Trophoblast cell (in vitro differentiated cells and primary cell): ENCODE measurements around the gene MORN1.

Source experiments
- DNase-seq, 2 donors: peaks; one replicate each; pipeline ENCODE4 v3.0.0-alpha.2; 2016
- H2AFZ ChIP-seq: 2 replicates; pipeline ENCODE4 v1.6.1; 2013; ENCODE audit warnings: low read length, moderate library complexity, mild to moderate bottlenecking; ENCODE audit not compliant: insufficient read depth, poor library complexity
- H2AK5ac ChIP-seq: 2 replicates; pipeline ENCODE4 v1.6.1; 2013; ENCODE audit warnings: mild to moderate bottlenecking, low read length
- H2BK120ac ChIP-seq: 2 replicates; pipeline ENCODE4 v1.6.1; 2013; ENCODE audit warnings: low read length, mild to moderate bottlenecking, moderate library complexity; ENCODE audit not compliant: insufficient read depth, poor library complexity
- H2BK12ac ChIP-seq: 2 replicates; pipeline ENCODE4 v1.6.1; 2013; ENCODE audit warnings: mild to moderate bottlenecking, low read length, moderate library complexity
- H2BK5ac ChIP-seq: 2 replicates; pipeline ENCODE4 v1.6.1; 2013; ENCODE audit warnings: low read length, low read depth, moderate library complexity, mild to moderate bottlenecking; ENCODE audit not compliant: poor library complexity
- H3K14ac ChIP-seq: 2 replicates; pipeline ENCODE4 v1.6.1; 2013; ENCODE audit warnings: mild to moderate bottlenecking, low read length
- H3K18ac ChIP-seq: 2 replicates; pipeline ENCODE4 v1.6.1; 2013; ENCODE audit warnings: mild to moderate bottlenecking, low read length
- H3K23ac ChIP-seq: 2 replicates; pipeline ENCODE4 v1.6.1; 2013; ENCODE audit warnings: low read length
- H3K27ac ChIP-seq: 2 replicates; pipeline ENCODE4 v1.5.1; 2013; ENCODE audit warnings: low read depth, mild to moderate bottlenecking, inconsistent platforms, low read length, moderate library complexity
- H3K27me3 ChIP-seq: 2 replicates; pipeline ENCODE4 v1.6.1; 2013; ENCODE audit warnings: inconsistent platforms, mild to moderate bottlenecking, low read length, moderate library complexity; ENCODE audit not compliant: insufficient read depth
- H3K36me3 ChIP-seq, 2 experiments: 1 replicate in 1 of 2; 2 replicates in 1 of 2; pipeline ENCODE4 v1.6.1; 2013; ENCODE audit warnings: low read length in 2 of 2, mild to moderate bottlenecking in 2 of 2, moderate library complexity in 1 of 2; ENCODE audit not compliant: insufficient read depth in 2 of 2, control insufficient read depth in 1 of 2
- H3K4ac ChIP-seq: 2 replicates; pipeline ENCODE4 v1.6.1; 2013; ENCODE audit warnings: low read depth, mild to moderate bottlenecking, low read length, moderate library complexity
- H3K4me1 ChIP-seq, 2 experiments: 1 replicate in 1 of 2; 2 replicates in 1 of 2; pipeline ENCODE4 v1.6.1; 2013; ENCODE audit warnings: low read length in 2 of 2, mild to moderate bottlenecking in 2 of 2, moderate library complexity in 1 of 2; ENCODE audit not compliant: insufficient read depth in 2 of 2, control insufficient read depth in 1 of 2
- H3K4me2 ChIP-seq: 2 replicates; pipeline ENCODE4 v1.6.1; 2013; ENCODE audit warnings: inconsistent platforms, mild to moderate bottlenecking, low read length, moderate library complexity
- H3K4me3 ChIP-seq: 2 replicates; pipeline ENCODE4 v1.5.1; 2013; ENCODE audit warnings: mild to moderate bottlenecking, low read depth, low read length, inconsistent platforms
- H3K79me1 ChIP-seq: one replicate; pipeline ENCODE4 v1.6.1; 2013; ENCODE audit warnings: low read length
- H3K79me2 ChIP-seq: 2 replicates; pipeline ENCODE4 v1.6.1; 2013; ENCODE audit warnings: low read length, mild to moderate bottlenecking; ENCODE audit not compliant: control insufficient read depth, insufficient read depth, poor library complexity
- H3K9ac ChIP-seq: 2 replicates; pipeline ENCODE4 v1.6.1; 2013; ENCODE audit warnings: mild to moderate bottlenecking, low read length
- H3K9me3 ChIP-seq: 2 replicates; pipeline ENCODE4 v1.6.1; 2013; ENCODE audit warnings: low read depth, mild to moderate bottlenecking, control low read depth, inconsistent platforms, low read length; ENCODE audit not compliant: insufficient read depth
- H4K12ac ChIP-seq: 2 replicates; pipeline ENCODE4 v1.6.1; 2013; ENCODE audit warnings: low read depth, mild to moderate bottlenecking, low read length, moderate library complexity
- H4K8ac ChIP-seq: 2 replicates; pipeline ENCODE4 v1.6.1; 2013; ENCODE audit warnings: low read depth, mild to moderate bottlenecking, low read length, moderate library complexity
- H4K91ac ChIP-seq: one replicate; pipeline ENCODE4 v1.6.1; 2013; ENCODE audit warnings: low read depth, mild to moderate bottlenecking, low read length, moderate library complexity
- WGBS: extraction: QIAGEN DNeasy Blood & Tissue Kit; methylation state at CpG from one replicate; pipeline ENCODE4 v1.1.7; 2013; ENCODE audit warnings: missing lambda C conversion rate; ENCODE audit not compliant: insufficient read length, insufficient coverage; ENCODE audit errors: extremely low coverage; 5-methylcytosine and 5-hydroxymethylcytosine counted together

The MORN1 gene

GRCh38 chr1:2283371-2283990 lies 107.9 kb downstream of the MORN1 start:
- Histone ChIP-seq H3K27ac (no peak overlapping the region), H4K91ac (no peak overlapping the region), H3K4me2 (no peak overlapping the region), H3K14ac (no peak overlapping the region), H2AFZ (no peak overlapping the region), H2BK12ac (no peak overlapping the region), H4K12ac (no peak overlapping the region), H3K4me3 (no peak overlapping the region), H3K36me3 (peaks cover 9 to 11% of the 10 kb centered on the region in 2 experiments), H3K79me2 (peaks cover 24% of the 10 kb centered on the region), H2AK5ac (no peak overlapping the region), H3K18ac (no peak overlapping the region), H3K4me1 (peaks cover 21 to 25% of the 10 kb centered on the region in 2 experiments), H3K27me3 (no peaks in the 10 kb centered on the region), H3K23ac (no peak overlapping the region), H2BK120ac (no peak overlapping the region), H2BK5ac (no peak overlapping the region), H3K9me3 (peaks cover 3% of the 10 kb centered on the region), H3K79me1 (peaks cover 11% of the 10 kb centered on the region), H3K9ac (no peak overlapping the region), H4K8ac (no peak overlapping the region), H3K4ac (peak overlapping the region; percentile 1)
- DNase-seq, result no peak
- WGBS, result no CpG with 5 or more reads among the region's 21 CpGs

DNA sequence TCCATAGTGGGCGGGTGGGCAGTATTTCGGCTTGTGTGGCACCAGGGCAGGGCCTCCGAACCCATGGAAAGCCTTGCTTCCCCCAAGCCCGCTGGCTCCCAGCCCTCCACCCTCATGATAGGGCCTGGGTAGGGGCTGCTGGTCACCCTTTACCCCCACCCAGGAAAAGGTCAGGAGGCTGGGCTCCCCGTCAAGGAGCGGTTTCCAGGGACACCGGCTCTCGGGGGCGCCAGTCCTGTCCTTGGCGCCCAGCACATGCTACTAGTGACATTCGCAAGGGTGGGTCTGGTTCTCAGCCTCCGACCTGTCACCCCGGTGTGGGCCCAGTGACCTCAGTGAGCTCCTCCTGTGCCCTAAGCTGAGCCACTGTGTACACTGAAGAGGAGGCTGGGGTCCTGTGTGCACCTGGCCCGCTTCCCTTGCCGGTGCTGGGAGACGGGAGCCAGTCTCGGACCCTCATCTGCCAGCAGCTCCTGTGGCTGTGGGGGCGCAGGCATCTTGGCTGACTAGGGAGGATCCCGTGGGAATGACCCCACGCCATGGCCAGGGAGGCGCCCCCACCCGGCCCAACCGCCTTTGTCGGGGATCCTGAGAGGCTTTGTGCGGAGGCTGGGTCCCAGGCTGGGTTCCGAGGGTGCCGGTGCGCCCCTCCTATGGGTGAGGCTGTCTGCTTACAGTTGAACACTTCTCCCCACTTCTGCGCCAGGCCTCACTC lies 108.6 kb downstream of the MORN1 start:
- Histone ChIP-seq H4K12ac (no peak overlapping the region), H3K9ac (no peak overlapping the region), H3K9me3 (peaks cover 4% of the 10 kb centered on the region), H2BK5ac (no peak overlapping the region), H4K91ac (no peak overlapping the region), H3K79me1 (peaks cover 14% of the 10 kb centered on the region), H3K36me3 (peaks cover 11% of the 10 kb centered on the region in 2 experiments), H3K23ac (no peak overlapping the region), H3K27ac (no peak overlapping the region), H4K8ac (no peak overlapping the region), H3K4me3 (no peak overlapping the region), H3K14ac (no peak overlapping the region), H3K18ac (no peak overlapping the region), H3K4ac (no peak overlapping the region), H3K79me2 (peaks cover 25% of the 10 kb centered on the region), H2BK120ac (no peak overlapping the region), H3K27me3 (no peaks in the 10 kb centered on the region), H3K4me1 (peaks cover 29 to 30% of the 10 kb centered on the region in 2 experiments), H2AK5ac (no peak overlapping the region), H3K4me2 (no peak overlapping the region), H2BK12ac (no peak overlapping the region), H2AFZ (no peak overlapping the region)
- no CpG with 5 or more reads among the region's 29 CpGs for WGBS
- no peak for DNase-seq

DNA sequence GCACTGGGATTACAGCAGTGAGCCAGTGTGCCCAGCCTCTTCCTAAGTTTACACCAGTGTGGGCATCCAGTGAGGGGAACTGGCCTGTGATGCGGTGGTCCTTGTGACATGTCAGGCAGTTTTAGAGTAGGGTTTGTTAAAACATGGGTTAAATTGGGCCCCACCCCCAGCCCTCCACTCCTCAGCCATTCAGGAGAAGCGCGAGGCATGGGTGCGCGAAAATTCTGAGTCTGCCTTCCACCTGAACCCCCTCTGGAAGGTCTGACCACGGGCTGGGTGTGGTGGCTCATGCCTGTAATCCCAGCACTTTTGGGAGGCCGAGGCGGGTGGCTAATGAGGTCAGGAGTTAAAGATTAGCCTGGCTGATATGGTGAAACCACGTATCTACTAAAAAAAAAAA lies 111.5 kb downstream of the MORN1 start:
- peak overlapping the region; percentile 63 for H4K12ac ChIP-seq
- peak overlapping the region; percentile 33 for H3K4me2 ChIP-seq
- peak overlapping the region; percentile 30 for H2AFZ ChIP-seq
- no peaks in the 10 kb centered on the region for H3K27me3 ChIP-seq
- peak overlapping the region; percentile 79 for H3K18ac ChIP-seq
- H2BK12ac ChIP-seq, result peak overlapping the region; percentile 83
- peaks cover 26% of the 10 kb centered on the region for H3K79me2 ChIP-seq
- peak overlapping the region; percentile 83 for H2AK5ac ChIP-seq
- H3K27ac ChIP-seq, result peak overlapping the region; percentile 36
- H2BK120ac ChIP-seq, result peak overlapping the region; percentile 89
- peaks cover 38 to 43% of the 10 kb centered on the region in 2 experiments for H3K4me1 ChIP-seq
- peak overlapping the region; percentile 65 for H3K4ac ChIP-seq
- H3K14ac ChIP-seq, result peak overlapping the region; percentile 81
- peak overlapping the region; percentile 78 for H2BK5ac ChIP-seq
- H3K4me3 ChIP-seq, result no peak overlapping the region
- no peak overlapping the region for H3K23ac ChIP-seq
- H3K79me1 ChIP-seq, result peaks cover 14% of the 10 kb centered on the region
- H4K91ac ChIP-seq, result peak overlapping the region; percentile 66
- H3K9me3 ChIP-seq, result peaks cover 5% of the 10 kb centered on the region
- WGBS, result no CpG with 5 or more reads among the region's 9 CpGs
- peaks cover 11 to 14% of the 10 kb centered on the region in 2 experiments for H3K36me3 ChIP-seq
- no peak for DNase-seq
- H4K8ac ChIP-seq, result peak overlapping the region; percentile 63
- no peak overlapping the region for H3K9ac ChIP-seq

DNA sequence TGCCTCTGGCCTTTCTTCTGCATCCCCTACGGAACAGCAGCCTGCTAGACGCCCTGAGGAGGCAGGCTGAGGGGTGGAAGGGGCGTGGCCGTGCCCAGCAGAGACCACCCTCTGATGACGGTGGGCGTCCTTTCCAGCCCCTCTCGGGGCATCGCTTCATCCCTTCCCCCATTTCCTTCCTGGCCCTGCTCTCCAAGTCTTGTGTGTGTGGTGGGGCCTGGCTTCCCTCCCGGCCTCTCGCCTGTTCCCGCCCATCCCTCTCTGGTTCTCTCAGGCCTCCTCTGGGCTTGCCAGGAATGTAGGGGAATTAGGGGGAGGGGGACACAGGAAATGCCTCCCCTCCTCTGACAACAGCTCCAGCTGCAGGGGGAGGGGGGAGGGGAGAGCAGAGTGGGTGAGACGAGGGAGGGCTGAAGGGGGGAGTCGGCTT lies 112.1 kb downstream of the MORN1 start:
- Histone ChIP-seq H3K9me3 (peaks cover 5% of the 10 kb centered on the region), H4K12ac (no peak overlapping the region), H3K27ac (peak overlapping the region; percentile 46), H2AFZ (peak overlapping the region; percentile 12), H3K14ac (peak overlapping the region; percentile 67), H3K79me2 (peaks cover 22% of the 10 kb centered on the region), H3K4me3 (no peak overlapping the region), H2BK120ac (peak overlapping the region; percentile 39), H2BK12ac (peak overlapping the region; percentile 83), H4K8ac (no peak overlapping the region), H3K4me2 (peak overlapping the region; percentile 10), H3K18ac (peak overlapping the region; percentile 76), H3K9ac (no peak overlapping the region), H3K27me3 (no peaks in the 10 kb centered on the region), H2AK5ac (peak overlapping the region; percentile 33), H3K79me1 (peaks cover 14% of the 10 kb centered on the region), H3K4ac (peak overlapping the region; percentile 66), H2BK5ac (peak overlapping the region; percentile 51), H3K4me1 (peaks cover 41 to 49% of the 10 kb centered on the region in 2 experiments), H3K36me3 (peaks cover 11 to 12% of the 10 kb centered on the region in 2 experiments), H3K23ac (no peak overlapping the region), H4K91ac (peak overlapping the region; percentile 66)
- DNase-seq, result no peak
- whole genome bisulfite sequencing, result no CpG with 5 or more reads among the region's 13 CpGs
